Measurements from ENCODE around the gene ADAMTS2. TPM values are rescaled to one million over a fixed set of nuclear protein-coding genes. Genes with fewer than 3 reads are reported as not detected.

The ADAMTS2 gene
- total RNA-seq, 1 experiment from 2014 or later: not detected

- DNase-seq (ENCODE audit: extremely low read depth, low read depth): no peak
These were observed 175.4 kb downstream of the ADAMTS2 start for GRCh38 chr5:179169836-179170235.

GRCh38 chr5:179168664-179169063 lies 176.6 kb downstream of the ADAMTS2 start:
- no peak for DNase-seq (ENCODE audit: extremely low read depth, low read depth)

GRCh38 chr5:179167871-179168451 lies 177.3 kb downstream of the ADAMTS2 start:
- no peak for DNase-seq (ENCODE audit: extremely low read depth, low read depth)

GRCh38 chr5:179166886-179167841 lies 178.1 kb downstream of the ADAMTS2 start:
- DNase-seq (ENCODE audit: extremely low read depth, low read depth): no peak

GRCh38 chr5:179166171-179166885 lies 178.9 kb downstream of the ADAMTS2 start:
- DNase-seq (ENCODE audit: extremely low read depth, low read depth): no peak

GRCh38 chr5:179165421-179166170 lies 179.7 kb downstream of the ADAMTS2 start:
- no peak for DNase-seq (ENCODE audit: extremely low read depth, low read depth)

- DNase-seq (ENCODE audit: extremely low read depth, low read depth): no peak
These were observed 180.6 kb downstream of the ADAMTS2 start for GRCh38 chr5:179164331-179165311.

GRCh38 chr5:179163236-179164155 lies 181.8 kb downstream of the ADAMTS2 start:
- no peak for DNase-seq (ENCODE audit: extremely low read depth, low read depth)

GRCh38 chr5:179162351-179163235 lies 182.7 kb downstream of the ADAMTS2 start:
- no peak for DNase-seq (ENCODE audit: extremely low read depth, low read depth)

- no peak for DNase-seq (ENCODE audit: extremely low read depth, low read depth)
These were observed 183.4 kb downstream of the ADAMTS2 start for GRCh38 chr5:179161901-179162300.

- no peak for DNase-seq (ENCODE audit: extremely low read depth, low read depth)
These were observed 184.7 kb downstream of the ADAMTS2 start for GRCh38 chr5:179160584-179160983.

- no peak for DNase-seq (ENCODE audit: extremely low read depth, low read depth)
These were observed 186.7 kb downstream of the ADAMTS2 start for GRCh38 chr5:179158556-179158955.

GRCh38 chr5:179154991-179155955 lies 190.0 kb downstream of the ADAMTS2 start:
- no peak for DNase-seq (ENCODE audit: extremely low read depth, low read depth)

GRCh38 chr5:179154346-179154990 lies 190.8 kb downstream of the ADAMTS2 start:
- no peak for DNase-seq (ENCODE audit: extremely low read depth, low read depth)

GRCh38 chr5:179153921-179154345 lies 191.3 kb downstream of the ADAMTS2 start:
- DNase-seq (ENCODE audit: extremely low read depth, low read depth): no peak

Measured in NCI-H460 (cell line).